ENCODE data around the gene LMTK2.
A peak's percentile ranks its signal among the peaks of the same experiment; 100 is the strongest.

Gene LMTK2

DNA sequence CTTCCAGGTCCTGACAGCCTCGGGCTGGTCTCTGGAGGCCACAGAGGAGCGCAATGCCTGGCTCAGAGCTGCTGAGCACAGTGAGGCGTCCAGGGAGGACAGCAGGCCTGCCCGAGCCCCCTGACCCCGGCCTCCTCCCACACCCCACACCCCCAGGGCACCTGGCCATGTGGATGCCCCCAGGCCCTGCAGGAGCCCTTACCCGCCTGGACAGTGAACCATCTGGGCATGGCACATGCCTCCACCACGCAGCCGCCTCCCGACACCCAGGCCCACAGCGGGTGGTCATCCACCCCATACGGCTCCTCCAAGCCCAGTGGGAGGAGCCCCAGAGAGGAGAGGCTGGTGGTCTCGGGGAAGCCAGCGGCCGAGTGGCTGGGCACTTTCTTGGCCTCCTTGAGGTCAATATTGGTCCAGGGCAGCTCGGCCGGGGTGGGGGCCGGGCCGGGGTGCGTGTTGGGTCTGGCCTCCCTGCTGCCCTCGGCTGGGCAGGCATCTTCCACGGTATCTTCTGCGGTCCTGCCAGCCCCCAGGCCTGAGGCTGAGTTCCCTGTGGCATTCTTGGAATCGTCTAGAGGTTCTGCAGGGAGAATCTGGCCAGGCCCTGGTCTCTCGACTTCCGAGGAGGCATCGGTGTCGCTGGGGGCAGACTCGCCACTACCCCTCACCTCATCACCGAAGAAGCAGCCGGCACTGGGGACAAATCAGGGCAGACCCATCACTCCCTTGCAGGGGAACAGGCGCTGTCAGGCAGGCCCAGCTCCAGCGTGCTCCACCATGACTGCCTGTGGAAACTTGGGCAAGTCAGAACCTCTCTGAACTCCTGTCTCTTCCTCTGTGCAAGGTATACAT, 126.8 kb downstream of the LMTK2 start:
- DNase-seq (ENCODE audit: low spot score) (no peak), FAIRE-seq (no peak)

DNA sequence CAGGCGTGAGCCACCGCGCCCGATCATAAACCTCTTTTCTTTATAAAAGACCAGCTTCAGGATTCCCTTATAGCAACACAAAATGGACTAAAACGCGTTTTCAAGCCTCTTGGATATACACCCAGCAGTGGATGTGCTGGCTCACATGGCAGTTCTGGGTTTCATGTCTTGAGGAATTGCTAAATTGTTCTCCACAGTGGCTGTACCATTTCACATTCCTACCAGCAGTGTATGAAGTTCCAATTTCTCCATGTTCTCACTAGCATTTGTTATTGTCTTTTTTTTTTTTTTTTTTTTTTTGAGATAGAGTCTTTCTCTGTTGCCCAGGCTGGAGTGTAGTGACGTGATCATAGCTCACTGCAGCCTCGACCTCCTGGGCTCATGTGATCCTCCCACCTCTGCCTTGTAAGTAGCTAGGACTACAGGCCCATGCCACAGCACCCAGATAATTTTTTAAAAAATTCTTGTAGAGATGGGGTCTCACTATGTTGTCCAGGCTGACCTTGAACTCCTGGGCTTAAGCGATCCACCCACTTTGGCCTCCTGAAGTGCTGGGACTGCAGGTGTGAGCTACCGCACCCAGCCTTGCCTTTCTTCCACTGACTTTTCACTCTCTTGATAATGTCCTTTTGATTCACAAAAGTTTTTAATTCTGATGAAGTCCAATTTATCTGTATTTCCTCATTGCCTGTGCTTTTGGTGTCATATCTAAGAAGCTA, 127.9 kb downstream of the LMTK2 start:
- FAIRE-seq: no peak
- DNase-seq (ENCODE audit: low spot score): no peak

DNA sequence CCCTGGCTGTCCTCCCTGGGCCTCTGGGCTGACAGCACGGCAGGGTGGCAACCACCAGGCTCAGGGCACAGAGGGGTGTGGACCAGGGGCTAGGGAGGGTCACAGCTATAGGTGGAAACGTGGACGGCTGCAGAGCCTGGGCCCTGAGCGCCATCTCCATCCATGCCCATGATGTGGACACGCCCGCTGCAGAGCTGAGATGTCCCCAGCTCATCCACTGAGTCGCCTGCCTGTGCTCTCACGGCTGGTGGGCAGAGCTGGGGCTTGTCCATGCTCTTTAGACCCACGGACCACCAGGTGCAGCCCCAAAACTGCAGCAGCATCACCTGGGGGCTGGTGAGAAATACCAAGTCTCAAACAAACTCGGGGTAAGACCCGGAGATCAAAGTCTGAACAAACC, 129.2 kb downstream of the LMTK2 start:
- no peak for FAIRE-seq

DNA sequence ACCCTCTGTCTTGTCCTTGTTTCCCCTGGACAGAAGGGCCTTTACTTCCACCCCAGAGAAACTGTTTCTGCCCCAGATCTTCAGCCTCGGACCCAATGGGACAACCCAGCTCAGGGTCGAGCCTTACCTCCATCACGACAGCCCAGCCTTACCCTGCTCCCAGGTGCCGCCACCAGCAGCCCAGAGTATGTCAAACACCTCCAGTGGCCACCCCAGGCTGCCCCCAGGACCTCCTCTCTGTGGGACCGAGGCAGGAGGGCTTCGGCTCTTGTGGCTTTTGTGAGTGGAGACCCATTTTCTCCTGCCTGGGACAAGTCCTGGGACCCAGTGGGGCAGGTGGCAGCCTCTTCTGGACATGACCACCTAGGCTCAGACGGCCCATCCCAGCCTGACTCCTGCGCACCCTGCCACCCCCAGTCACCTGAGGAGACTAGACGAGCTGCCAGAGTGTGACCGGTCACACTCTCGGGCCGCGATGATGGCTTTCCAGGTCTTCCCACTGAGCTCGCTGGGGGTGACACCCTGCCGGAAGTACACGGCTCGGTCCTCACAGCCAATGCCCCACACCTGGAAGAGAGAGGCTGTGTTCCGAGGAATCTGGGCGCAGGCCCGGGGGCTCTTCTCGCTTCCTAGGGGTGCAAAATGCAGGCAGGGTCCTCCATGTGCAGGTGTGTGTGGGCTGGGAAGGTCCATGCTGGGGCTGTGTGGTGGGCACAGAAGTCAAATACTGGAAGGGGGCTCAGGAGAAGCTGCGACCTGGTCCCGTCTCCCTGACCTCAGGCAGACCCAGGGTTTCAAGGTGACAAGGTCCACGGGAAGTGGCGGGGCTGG, 129.9 kb downstream of the LMTK2 start:
- DNase-seq (ENCODE audit: low spot score) (no peak), FAIRE-seq (no peak)

More for the DNA sequence above, 129.2 kb downstream of the LMTK2 start:
- no peak for DNase-seq (ENCODE audit: low spot score)

DNA sequence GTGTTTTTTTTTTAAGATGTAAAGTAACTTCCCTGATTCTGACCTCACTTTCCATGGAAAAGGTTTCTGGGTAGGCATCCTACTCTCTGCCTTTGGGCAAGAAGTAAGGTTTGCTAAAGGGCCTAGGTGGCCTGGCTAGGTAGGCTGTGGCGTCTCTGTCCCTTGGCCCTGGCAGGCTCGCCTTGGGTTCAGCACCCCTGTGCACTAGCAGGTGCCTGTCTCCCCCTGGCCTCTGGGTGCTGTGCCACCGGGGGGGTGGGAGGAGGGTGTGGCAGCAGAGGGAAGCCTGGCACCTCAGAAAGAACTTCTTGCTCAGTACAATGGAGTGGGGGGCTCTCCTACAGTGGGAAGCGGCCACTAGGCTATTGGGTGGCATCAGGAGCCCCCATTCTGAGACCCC, 131.4 kb downstream of the LMTK2 start:
- DNase-seq (ENCODE audit: low spot score): no peak
- FAIRE-seq: no peak

DNA sequence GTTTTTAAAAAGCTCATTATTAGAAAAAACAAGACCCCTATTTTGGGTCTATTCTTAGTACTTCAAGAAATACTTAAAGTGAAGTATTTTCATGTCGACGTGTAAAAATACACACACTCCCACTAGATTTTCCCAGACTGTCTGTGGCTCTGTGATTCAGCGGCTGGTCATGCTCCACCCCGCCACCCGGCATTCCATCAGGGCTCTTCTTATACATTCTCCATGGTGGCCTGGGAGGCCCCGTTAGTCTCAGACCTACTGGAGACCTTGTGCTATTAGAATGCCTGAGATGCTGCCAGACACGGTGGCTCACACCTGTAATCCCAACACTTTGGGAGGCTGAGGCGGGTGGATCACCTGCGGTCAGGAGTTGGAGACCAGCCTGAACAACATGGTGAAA, 132.3 kb downstream of the LMTK2 start:
- DNase-seq (ENCODE audit: low spot score) (peak; percentile 83), FAIRE-seq (no peak)

DNA sequence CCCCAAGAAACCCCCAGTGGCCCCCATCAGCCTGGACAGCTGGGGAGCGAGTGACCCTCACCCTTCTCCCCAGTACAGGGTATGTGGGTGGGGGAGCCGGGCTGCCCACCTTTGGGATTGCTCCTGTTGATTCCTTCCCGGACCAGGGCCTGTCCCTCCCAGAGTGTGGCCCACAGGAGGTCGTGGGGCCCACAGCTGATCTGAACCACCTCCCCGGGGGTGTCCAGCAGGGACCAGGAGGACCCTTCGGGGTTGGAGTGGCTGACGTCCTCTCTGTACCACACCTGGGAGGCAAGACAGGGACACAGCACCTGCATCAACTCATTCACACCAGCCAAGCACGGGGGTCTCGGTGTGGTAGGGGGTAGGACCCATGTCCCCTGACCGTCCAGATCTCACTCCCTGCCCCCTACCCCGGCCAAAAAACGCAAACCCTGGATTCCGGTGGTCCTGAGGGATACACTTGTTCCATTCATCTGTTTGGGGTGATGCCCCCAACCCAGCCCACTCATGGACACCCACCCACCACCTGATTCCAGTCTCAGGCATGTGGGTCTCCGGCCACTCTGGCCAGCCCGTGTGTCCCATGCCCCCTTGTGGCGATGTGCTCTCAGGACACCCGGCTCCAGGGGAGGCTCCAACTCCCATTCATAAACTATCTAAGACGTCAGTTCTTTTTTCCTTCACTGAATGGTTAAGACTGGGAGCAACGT, 134.5 kb downstream of the LMTK2 start:
- FAIRE-seq (no peak), DNase-seq (ENCODE audit: low spot score) (peak; percentile 68)

DNA sequence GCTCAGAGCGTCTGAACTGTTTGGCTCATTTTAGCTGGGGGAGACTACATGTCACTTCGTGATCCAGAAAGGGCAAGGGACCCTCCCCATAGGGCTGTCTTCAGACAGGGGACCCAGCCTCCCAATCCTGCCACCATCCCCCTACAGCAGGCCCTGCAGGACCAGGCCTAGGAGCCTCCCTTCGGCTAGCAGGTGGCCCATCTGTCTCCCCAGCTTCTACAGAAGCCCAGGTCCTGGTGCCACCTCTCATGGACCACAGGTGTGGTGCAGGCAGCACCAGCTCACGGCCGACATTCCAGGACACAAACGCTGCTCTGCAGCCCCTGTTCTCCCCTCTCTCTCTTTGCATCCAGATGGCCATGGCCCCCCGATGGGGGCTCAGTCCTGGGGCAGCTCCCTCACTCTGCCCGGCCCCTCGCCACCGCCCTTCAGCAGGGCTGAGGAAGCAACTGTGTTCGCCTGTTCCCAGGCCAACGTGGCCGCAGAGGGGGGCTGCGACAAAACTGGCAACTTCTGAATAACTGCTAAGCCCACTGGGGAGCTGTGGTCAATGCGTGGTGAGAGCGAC, 135.1 kb downstream of the LMTK2 start:
- FAIRE-seq (no peak), DNase-seq (ENCODE audit: low spot score) (no peak)

DNA sequence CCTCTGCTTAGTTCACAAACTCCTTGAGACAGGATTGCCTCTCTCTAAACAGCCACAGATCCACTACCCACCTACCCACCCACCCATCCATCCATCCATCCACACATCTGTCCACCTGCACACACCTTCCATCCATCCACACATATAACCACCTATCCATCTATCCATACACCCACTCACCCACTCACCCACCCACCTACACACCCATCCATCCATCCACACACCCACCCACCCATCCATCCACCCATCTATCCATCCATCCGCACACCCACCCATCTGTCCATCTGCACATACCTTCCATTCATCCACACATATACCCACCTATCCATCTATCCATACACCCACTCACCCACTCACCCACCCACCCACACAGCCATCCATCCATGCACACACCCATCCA, 135.7 kb downstream of the LMTK2 start:
- no peak for FAIRE-seq
- no peak for DNase-seq (ENCODE audit: low spot score)

DNA sequence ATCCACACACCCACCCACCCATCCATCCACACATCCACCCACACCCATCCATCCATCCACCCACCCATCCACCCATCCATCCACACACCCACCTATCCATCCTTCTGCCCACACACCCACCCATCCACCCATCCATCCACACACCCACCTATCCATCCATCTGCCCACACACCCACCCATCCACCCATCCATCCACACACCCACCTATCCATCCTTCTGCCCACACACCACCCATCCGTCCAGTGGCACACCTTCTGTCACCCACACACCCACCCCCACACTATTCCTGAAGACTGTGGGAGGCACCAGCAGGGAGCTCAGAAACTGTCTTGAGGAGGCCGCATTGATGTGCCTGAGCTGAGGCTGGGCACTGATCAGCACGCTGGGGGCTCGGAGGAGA, 136.3 kb downstream of the LMTK2 start:
- FAIRE-seq: peak; percentile 99

DNA sequence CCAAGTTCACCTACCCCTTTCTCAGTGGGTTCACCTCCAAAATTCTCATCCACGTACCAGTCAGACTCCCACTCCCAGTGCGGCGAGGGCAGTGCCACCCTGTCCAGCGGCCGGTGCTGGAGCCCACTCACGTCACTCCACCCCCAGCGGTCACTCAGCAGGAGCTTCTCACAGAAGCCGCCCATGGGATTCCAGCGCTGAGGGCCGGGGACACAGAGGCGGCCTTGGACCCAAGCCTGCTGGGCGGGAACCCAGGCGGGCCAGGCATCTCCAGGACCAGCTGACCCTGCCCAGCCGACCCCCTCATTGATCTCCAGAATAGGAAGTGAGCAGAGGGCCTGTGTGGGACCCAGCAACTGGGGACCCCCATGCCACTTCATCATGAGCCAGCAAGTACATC, 138.2 kb downstream of the LMTK2 start:
- DNase-seq (ENCODE audit: low spot score): no peak
- FAIRE-seq: no peak

More for the DNA sequence above, 136.3 kb downstream of the LMTK2 start:
- DNase-seq (ENCODE audit: low spot score): no peak

DNA sequence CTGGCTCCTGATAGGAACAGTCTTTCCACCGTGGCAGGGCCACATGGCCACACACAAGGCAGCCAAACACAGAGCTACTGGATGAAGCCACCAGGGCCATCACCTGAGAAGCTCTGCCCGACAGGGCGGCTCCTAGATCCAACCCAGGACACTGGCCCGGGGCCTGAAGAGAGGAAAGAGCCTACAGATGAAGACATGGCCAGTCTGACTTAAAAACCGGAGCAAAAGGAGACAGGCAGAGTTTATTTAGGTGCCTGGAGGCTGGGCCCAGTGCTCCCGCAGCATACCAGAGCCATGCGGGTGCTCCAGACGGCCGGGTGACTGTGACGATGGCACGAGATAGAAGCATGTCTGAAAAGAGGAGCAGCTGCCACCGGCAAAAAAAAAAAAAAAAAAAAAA, 141.5 kb downstream of the LMTK2 start:
- FAIRE-seq (no peak), DNase-seq (ENCODE audit: low spot score) (no peak)

DNA sequence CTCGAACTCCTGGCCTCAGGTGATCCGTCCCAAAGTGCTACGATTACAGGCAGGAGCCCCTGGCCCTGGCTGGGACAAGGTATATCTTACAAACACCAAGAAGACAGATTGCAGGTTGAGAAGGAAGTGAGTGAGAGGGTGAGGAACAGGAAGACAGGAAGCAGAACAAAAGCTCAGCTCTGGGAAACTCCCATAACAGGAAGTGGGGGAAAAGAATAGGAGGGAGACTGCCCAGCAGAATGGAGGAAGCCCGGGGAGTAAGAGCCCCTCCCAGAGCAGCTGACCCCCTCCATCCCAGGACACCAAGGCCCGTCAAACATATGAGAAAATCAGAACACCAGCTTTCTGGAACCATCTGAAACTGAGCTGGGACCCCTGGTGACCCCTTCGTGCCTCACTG, 142.4 kb downstream of the LMTK2 start:
- no peak for FAIRE-seq
- DNase-seq (ENCODE audit: low spot score): no peak

DNA sequence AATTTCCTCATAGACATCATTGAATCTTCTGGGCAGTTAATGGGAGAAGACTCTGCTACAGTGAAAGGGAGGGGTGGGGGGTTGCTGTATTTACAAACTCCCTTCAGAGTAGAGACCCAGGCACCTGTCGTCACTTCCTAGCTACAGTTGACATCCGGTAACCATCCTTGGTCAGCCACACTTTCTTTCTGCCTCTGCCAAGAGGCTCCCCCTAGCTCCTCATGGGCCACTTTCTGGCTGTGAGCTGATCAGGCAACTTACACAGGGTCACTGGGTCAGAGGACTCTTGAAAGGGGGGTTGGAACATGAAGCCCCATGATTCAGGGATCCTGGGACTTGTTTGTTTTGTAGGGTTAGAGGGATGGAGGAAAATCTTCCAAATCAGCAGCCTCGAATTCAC, 144.1 kb downstream of the LMTK2 start:
- DNase-seq (ENCODE audit: low spot score) (no peak), FAIRE-seq (no peak)

DNA sequence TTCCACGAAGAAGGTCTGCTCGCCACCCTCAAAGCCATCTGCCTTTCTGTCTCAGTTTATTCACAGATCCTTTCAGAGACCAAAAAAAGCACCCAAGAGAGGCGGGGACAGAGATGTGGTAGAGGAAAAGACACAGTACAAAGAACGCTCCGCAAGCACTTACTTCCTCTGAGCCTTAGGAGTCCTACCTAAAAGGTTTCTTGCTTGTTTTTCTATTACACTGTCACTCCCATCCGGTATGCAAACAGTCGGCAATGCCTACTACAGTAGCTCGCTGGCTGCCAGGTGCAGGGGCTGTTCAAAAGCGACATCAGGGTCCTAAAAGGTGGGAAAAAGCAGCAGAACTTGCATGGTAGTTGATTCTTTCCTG, 144.6 kb downstream of the LMTK2 start:
- DNase-seq (ENCODE audit: low spot score): no peak

DNA sequence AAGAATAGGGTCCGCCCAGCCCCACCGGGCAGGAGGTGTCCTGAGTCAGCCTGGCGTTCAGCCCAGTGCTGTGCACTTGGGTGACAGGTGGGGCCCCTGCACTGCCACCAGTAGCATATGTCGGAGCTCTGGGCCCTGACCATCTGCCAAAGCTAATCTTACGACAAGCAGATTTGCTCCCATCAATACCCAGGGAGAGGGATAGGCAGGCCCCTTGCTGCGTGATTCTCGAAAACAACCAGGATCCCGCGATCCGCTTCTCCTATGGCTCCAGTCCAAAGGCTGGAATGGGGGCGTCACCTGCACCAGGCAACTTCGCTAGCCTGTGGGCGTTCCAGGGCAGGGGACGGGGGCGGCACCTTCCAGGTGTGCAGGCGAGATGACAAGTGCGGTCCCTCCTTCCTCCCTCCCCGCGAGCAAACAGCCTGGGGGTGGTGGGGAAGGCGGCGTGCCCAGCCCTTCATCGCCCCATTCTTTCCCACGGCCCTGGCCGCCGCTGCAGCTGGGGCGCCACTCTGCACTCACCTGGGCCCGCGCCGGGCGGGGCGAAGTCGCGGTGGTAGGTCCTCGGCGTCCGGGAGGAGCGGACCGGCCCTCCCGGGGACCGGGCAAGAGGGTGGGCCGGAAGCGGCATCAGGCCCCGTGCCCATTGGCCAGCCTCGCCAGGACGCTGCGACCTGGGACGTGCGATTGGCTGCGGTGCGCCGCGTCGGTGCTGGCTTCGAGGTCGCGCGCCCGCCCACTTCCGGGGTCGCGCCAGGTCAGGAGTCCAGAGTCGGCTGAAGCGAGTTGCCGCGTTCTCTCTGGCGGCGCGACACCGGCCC, 145.2 kb downstream of the LMTK2 start, which contains the start of gene TECPR1:
TSS of gene TECPR1 (minus strand) at position 632 of the 824 bp plus-strand sequence. CDS start 6,086 bp downstream, outside the sequence.
- DNase-seq (ENCODE audit: low spot score) (peak; percentile 100), FAIRE-seq (peak; percentile 99)

More for the DNA sequence above, 144.6 kb downstream of the LMTK2 start:
- FAIRE-seq: no peak

DNA sequence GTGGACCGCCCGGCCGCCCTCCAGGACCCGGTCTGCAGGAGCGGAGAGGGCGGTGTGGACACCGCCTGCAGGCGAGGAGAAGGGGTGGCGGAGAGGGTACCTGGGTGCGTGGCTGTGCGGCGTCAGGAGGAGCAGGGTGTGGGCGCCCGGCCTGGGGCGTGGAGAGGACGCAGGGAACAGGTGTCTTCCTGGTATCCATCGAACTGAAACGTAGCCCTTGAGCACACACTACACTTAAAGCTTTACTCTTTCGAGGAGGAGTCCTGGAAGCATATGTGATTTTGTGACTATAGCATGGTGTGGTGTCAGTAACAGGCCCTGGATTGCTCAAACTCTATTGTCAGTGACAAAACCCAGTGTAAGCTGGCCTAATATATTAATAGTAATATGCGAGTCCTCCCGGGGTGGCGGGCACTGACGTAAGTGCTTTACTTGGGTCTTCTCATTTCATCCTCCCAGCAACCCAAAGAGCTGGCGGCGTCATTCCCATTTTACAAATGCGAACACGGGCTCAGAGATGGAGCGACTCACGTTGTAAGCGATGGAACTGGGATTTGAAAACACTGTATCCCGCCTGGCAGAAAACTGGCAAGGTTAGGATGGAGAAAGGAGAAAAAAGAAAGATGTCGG, 145.9 kb downstream of the LMTK2 start:
- FAIRE-seq (peak; percentile 13), DNase-seq (ENCODE audit: low spot score) (no peak)

DNA sequence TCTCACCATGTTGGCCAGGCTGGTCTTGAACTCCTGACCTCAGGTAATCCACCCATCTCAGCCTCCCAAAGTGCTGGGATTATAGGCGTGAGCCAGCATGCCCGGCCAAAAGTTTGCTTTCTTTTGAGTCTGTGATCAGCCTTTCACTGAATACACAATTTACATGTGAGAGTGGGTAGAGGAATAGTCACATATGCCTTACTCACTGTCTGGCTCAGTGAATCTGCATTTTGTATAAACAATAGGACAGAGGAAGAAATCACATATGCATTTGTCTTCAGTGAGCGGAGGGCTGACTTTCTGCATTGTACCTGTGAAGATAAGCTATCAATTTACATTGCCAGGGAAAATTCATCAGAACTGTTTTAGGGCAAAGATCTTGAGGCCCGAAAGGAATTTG, 147.9 kb downstream of the LMTK2 start:
- no peak for FAIRE-seq
- no peak for DNase-seq (ENCODE audit: low spot score)

DNA sequence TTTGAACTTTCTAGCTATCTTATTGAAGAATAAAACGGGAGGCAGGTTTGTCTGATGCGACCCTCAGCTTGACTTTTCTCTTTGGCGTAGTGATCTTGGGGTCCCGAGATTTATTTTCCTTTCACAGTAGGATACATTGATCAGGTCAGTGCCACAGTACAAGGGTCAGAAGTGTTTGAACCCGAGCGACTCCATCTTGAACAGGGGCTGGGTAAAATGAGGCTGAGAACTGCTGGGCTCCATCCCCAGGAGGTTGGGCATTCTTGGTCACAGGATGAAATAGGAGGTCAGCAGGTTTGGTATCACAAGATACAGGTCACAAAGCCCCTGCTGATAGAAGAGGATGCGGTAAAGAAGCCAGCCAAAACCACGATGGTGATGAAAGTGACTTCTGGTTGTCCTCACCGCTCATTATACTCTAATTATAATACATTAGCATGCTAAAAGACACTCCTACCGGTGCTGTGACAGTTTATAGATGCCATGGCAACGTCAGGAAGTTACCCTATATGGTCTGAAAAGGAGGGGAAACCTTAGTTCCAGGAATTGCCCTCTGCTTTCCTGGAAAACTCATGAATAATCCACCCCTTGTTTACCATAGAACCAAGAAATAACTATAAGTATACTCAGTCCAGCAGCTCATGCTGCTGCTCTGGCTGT, 148.4 kb downstream of the LMTK2 start:
- no peak for FAIRE-seq

More for the DNA sequence above, 148.4 kb downstream of the LMTK2 start:
- DNase-seq (ENCODE audit: low spot score): no peak
